ENCODE results near the gene HK3. TPM values are rescaled to one million over a fixed set of nuclear protein-coding genes. Genes with fewer than 3 reads are reported as not detected.
"Not testable (repeated sequence)": the region's sequence is repeated elsewhere in the genome, so short reads cannot be mapped to it uniquely, and the experiment has no call there.

HK3 gene
- total RNA-seq, 1 donor from 2014 or later, result 21.1 TPM

DNA sequence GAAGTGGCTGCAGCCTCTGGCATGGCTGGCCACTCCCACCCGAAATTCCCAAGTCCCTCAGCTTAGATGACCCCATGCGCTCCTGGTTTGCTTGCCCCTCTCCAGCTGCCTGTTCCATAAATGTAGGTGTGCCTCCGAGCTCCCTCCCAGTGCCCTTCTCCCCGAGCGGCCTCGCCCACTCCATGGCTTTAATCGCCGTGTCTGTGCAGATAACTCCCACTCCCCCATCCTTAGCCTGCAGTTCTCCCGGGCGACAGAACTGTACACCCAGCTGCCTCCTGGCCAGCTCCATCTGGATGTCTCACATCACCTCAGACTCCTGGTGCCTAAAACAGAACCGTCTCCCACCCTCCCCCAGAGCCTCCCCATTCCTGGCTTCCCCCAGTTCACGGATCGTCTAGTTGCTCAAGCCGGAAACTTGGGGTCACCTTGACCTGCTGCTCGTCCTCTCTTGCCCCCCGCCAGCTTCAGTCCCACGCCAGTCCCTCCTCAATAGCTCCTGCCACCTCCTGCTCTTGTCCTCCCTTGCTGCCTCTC is 24.1 kb downstream of the HK3 start:
- intact Hi-C loops (cut with DNase I), result loop anchor here (5.0 kb wide), 1 partner anchor 1018 kb away; no protein-coding TSS in a partner anchor
- ATAC-seq (no peak), DNase-seq (ENCODE audit: low spot score) (no peak)

DNA sequence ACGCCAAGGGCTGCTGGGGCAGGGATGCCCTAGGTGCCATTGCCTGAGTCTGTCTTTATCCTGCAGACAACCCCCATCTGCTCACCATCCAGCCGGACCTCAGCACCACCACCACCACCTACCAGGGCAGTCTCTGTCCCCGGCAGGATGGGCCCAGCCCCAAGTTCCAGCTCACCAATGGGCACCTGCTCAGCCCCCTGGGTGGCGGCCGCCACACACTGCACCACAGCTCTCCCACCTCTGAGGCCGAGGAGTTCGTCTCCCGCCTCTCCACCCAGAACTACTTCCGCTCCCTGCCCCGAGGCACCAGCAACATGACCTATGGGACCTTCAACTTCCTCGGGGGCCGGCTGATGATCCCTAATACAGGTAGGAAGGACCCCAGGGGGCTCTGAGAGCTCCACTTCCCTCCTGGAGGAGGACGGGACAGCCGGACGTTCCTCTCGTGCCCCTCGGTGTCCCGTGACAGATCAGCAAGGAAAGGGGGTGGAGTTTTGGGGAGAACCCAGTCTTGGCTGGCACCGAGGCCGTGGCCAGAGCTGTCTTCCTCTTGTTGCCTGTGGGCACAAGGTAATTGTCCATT is 24.9 kb downstream of the HK3 start:
- ATAC-seq (no peak), DNase-seq (ENCODE audit: low spot score) (no peak)
- intact Hi-C loops (cut with DNase I), result no loop called here

DNA sequence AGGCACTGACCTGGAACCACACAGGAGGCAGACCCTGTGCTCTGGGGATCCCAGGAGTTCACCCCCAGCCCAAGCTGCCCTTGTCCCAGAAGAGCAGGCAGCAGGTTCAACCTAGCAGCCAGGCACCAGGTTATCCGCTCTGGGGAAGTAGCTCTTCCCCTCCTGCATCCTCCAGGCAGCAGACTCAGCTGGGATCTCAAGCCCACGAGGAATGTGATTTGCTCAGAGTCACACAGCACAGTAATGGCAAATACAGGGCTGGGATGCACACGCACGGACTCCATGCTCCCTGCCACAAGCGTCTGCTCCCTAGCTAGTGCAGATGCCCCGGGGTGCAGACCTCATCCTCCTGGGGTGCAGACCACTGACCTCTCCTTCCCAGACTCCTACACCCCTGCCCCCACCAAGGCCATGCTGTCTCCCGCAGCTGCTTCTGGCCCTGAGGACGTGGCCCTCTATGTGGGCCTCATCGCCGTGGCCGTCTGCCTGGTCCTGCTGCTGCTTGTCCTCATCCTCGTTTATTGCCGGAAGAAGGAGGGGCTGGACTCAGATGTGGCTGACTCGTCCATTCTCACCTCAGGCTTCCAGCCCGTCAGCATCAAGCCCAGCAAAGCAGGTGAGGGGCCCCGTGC is 25.5 kb downstream of the HK3 start:
- intact Hi-C loops (cut with DNase I), result no loop called here
- ATAC-seq, result no peak

DNA sequence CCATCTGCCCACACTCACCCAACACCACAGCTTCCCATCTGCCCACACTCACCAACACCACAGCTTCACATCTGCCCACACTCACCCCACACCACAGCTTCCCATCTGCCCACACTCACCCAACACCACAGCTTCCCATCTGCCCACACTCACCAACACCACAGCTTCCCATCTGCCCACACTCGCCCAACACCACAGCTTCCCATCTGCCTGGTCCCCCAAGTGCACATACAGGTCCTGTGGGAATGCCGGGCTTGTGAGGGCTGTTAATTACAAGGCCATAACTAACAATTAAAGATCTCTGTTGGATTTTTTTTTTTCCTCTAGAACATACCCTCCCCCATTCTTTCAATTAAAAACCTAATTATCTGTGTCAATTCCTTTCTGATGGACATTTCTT is 26.1 kb downstream of the HK3 start:
- intact Hi-C loops (cut with DNase I); DNase-seq (ENCODE audit: low spot score); ATAC-seq: not testable (repeated sequence)

More for the DNA sequence above, 25.5 kb downstream of the HK3 start:
- DNase-seq (ENCODE audit: low spot score), result no peak

DNA sequence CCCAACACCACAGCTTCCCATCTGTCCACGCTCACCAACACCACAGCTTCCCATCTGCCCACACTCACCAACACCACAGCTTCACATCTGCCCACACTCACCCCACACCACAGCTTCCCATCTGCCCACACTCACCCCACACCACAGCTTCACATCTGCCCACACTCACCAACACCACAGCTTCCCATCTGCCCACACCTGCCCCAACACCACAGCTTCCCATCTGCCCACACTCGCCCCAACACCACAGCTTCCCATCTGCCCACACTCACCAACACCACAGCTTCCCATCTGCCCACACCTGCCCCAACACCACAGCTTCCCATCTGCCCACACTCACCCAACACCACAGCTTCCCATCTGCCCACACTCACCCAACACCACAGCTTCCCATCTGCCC is 26.6 kb downstream of the HK3 start:
- intact Hi-C loops (cut with DNase I); DNase-seq (ENCODE audit: low spot score); ATAC-seq: not testable (repeated sequence)

DNA sequence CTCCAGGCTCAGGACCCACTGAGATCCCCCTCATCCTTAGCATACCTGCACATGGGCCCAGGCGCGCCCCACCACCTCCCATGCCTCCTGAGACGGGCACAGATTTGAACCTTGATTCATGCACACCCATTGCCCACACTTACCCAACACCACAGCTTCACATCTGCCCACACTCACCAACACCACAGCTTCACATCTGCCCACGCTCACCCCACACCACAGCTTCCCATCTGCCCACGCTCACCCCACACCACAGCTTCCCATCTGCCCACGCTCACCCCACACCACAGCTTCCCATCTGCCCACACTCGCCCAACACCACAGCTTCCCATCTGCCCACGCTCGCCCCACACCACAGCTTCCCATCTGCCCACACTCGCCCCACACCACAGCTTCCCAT is 28.5 kb downstream of the HK3 start:
- DNase-seq (ENCODE audit: low spot score); ATAC-seq; intact Hi-C loops (cut with DNase I): not testable (repeated sequence)

DNA sequence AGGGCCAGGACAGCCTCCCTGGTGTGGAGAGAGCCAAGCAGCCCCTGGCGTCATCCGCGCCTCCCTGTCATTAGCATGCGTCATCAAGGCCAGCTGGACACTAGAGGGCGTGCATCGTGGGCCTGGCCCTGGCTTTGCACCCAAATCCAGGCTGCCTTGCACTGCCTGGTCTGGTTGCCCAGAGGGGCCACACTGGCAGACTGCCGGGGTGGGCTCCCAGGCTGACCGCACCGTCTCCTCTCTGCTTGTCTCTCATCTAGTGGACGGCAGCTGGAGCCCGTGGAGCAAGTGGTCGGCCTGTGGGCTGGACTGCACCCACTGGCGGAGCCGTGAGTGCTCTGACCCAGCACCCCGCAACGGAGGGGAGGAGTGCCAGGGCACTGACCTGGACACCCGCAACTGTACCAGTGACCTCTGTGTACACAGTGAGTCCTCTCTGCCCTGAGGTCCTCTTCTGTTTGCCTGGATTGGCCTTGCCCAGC is 29.0 kb downstream of the HK3 start:
- DNase-seq (ENCODE audit: low spot score), result no peak
- intact Hi-C loops (cut with DNase I), result no loop called here
- no peak for ATAC-seq

DNA sequence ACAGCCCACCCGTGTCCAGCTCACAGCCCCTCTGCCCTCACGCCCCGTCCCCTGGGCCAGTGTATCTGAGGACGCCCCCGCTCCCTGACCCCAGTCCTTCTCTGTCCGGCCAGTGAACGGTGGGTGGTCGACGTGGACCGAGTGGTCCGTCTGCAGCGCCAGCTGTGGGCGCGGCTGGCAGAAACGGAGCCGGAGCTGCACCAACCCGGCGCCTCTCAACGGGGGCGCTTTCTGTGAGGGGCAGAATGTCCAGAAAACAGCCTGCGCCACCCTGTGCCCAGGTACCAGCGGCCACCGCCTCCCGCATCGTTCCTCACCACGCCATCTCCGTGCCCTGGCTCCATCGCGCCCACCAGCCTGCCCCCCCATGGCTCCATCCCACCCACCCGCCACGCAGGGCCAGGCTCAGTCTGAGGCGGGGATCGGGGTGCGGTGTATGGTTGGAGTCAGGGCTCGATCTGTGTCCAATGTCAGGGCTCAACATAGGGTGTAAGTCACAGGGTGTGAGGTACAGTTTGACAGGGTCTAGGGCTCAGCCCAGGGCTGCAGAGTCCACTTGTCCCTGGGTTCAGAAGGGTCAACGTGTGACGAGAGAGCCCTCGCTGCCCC is 29.5 kb downstream of the HK3 start:
- intact Hi-C loops (cut with DNase I), result no loop called here
- no peak for ATAC-seq
- no peak for DNase-seq (ENCODE audit: low spot score)

DNA sequence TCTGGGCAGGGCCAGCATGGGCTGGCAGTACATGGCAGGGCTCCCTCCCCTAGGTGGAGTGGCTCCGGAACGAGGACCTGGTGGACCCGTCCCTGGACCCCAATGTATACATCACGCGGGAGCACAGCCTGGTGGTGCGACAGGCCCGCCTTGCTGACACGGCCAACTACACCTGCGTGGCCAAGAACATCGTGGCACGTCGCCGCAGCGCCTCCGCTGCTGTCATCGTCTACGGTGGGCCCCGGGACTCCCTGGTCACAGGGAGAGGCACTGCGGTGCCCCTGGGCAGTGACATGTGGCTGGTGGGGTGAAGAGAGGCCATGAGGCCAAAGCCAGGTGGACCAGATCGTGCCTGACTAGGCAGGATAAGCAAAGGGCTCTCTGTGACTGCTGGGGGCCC is 30.4 kb downstream of the HK3 start:
- ATAC-seq (no peak), DNase-seq (ENCODE audit: low spot score) (no peak)
- intact Hi-C loops (cut with DNase I), result no loop called here

DNA sequence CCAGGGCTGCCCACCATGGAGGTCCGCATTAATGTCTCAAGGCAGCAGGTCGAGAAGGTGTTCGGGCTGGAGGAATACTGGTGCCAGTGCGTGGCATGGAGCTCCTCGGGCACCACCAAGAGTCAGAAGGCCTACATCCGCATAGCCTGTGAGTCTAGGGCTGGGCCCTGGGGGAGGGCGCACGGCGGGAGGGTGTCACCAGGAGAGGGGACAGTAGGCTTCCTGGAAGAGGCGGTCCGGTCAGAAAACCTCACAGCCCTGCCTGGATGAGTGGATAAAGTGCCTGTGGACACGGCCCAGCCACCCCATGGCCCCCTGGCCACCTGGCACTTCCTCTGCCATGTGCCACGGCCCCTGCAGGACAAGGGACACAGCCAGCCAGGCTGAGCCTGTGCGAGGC is 31.0 kb downstream of the HK3 start:
- intact Hi-C loops (cut with DNase I), result no loop called here
- DNase-seq (ENCODE audit: low spot score), result no peak
- ATAC-seq, result no peak

DNA sequence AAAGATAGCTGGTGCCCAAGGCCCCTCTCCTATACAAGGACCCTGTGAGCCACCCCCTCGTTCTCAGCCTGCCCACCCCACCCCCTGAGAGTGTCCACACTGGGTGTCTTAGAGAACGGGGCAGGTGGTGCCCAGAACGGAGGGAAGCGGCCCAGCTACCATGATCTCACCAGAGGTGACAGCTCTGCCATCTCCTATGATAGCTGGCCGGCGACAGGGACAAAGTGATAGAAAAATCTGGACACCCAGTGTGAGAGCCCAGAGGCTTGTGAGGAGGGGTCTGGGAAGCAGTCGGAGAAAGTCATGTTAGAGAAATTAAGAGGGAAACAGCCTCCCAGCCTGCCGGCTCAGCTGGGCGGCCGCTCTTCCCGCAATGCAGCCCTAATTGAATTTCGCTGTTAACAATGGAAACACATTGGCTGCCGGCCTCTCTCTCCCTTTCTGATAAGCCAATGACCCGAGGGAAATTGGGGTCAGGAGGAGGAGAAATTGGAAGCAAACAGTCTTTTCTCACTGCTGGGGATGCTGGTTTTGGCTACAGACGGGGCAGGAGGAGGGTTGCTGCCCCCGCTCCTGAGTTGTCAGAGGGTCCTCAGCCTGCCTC is 32.3 kb downstream of the HK3 start:
- DNase-seq (ENCODE audit: low spot score) (no peak), ATAC-seq (no peak)
- intact Hi-C loops (cut with DNase I), result no loop called here

DNA sequence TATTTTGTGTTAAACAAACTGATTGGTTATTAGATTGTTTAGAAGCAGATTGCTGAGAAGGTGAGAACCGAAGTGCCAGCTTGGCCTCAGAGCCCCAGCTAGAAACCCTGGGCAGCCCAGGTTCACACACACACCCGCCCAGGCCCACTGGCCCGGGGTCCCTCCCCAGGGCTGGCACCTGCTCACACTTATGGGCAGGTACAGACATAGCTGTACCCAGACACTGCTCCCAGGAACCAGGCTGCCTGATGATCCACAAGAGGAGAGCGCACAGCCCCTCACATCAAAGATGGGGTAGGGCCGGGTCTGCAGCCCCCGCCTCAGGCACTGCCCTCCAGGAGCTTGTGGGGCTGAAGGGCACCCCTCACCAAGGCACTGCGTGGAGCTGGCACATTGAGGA is 33.2 kb downstream of the HK3 start:
- DNase-seq (ENCODE audit: low spot score) (no peak), ATAC-seq (no peak)
- intact Hi-C loops (cut with DNase I), result no loop called here

DNA sequence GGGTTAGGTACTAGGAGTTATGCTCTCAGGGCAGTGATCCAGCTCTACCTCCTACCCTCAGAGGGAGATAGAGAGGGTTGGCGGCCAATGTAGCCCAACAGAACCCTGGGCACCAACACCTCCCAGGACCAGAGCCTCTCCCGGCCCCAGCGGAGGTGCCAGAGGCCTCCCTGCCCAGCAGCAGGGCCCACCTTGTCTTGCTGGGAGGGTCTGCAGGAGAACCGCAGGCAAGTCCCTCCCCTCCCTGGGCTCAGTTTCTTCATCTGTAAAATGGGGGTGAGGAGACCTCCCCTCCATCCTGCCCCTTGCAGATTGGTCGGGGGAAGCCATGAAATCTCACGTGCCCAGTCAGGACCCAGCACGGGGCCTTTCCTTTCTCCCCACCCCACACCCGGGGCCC is 34.4 kb downstream of the HK3 start:
- intact Hi-C loops (cut with DNase I), result no loop called here
- ATAC-seq, result no peak
- DNase-seq (ENCODE audit: low spot score), result no peak

DNA sequence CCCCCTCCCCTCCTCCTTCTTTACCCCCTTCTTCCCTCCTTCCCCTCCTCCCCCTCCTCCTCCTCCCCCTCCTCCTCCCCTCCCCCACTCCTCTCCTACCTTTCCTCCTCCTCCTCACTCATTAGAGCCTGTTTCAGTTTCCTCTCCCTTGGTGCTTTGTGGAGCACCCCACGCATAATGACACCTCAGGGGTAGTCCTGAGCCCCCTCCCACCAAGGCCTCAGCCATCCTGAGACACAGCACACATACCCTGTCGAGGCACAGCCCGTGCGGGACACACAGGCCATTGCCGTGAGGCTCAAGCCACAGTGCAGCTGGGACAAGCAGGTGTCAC is 35.4 kb downstream of the HK3 start:
- intact Hi-C loops (cut with DNase I), result no loop called here
- ATAC-seq (no peak), DNase-seq (ENCODE audit: low spot score) (no peak)

DNA sequence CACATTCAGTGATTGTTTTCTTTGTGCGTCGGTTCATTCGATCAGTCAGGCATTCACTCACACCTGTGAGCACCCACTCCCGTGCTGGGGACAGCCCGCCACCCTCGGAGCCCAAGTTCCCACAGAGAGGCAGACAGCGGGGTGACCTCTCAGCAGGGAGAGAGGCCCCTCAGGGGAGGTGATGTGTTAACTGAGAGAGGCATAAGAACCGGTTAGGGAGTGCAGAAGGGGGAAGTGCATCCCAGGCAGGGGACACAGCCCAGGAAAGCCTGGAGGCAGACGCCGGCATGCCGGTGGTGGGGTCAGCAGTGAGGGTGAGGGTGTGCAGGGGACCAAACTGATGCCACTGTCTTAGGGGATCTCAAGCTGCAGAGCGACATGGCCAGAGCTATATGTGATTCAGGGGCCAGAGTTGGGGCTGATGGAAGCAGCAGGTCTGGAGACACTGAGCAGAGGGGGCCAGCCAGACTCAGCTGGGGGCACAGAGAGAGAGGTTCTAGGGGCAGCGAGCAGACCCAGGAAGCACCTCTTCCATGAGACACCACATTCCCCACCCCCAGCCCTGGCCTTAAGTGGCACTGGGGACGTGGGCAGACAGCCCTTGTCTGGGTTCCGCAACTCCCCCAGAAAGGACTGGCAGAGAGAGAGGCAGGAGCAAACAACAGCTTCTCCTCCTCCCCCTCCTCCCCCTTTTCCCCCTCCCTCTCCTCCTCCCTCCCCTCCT is 35.9 kb downstream of the HK3 start:
- intact Hi-C loops (cut with DNase I), result no loop called here
- ATAC-seq, result no peak
- DNase-seq (ENCODE audit: low spot score), result no peak

DNA sequence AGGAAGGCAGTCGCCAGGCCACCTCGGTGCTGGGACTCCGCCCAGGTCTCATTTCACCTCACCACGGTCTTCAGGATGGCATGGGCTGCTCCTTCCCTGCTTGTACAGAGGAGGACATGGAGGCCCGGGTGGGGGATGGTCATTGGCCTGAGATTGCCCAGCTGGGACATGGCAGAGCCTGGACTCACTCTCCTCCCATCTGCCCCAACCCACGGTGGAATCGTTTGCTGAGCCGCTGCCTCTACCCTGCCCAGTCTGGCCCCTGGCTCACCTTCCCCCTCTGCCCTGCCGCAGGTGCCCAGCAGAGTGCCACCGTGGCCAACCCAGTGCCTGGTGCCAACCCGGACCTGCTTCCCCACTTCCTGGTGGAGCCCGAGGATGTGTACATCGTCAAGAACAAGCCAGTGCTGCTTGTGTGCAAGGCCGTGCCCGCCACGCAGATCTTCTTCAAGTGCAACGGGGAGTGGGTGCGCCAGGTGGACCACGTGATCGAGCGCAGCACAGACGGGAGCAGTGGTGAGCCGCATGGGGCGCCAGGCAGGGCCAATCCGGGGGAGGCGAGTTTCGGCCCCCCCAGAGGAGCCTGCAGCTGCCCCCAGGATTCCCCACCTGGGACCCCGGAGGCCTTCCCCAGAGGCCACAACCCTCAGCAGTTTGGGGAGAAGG is 36.7 kb downstream of the HK3 start:
- intact Hi-C loops (cut with DNase I), result no loop called here
- DNase-seq (ENCODE audit: low spot score) (no peak), ATAC-seq (no peak)

DNA sequence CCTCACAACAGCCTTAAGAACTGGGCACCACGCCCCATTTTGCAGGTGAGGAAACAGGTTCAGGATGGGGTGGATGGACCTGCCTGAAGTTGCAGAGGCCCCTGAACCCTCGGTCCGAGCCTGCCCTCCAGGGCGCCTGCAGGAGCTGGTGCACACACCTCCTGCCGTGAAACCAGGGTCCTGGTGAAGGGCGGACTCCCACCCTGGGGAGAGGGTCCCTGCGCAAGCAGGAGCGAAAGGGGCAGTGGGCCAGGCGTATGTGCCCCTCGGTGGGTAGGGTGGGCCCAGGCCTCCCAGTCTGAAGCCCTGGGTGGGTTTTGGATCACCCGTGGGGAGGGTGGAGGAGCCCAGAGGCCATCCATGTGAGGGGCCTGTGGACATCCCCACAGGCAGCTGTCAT is 37.9 kb downstream of the HK3 start:
- intact Hi-C loops (cut with DNase I), result no loop called here
- ATAC-seq (no peak), DNase-seq (ENCODE audit: low spot score) (no peak)

DNA sequence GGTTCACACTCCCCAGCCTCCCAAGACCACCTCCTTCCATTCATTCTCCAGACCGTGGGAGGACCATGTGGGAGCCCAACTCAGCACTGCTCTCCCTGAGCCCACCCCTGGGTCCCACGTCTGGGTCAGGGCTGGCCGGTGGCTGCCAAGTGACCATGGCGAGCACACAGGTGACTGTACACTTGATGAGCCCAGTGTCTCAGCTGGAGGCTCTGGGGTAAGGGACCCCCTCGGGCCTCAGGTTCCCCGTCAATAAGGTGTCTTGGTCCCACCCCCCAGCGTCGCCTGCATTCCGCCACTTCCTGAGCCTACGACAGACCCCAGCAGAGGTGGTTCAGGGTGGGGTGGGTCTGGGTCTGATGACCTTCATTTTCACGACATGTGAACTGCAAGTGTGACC is 38.8 kb downstream of the HK3 start:
- intact Hi-C loops (cut with DNase I), result no loop called here
- DNase-seq (ENCODE audit: low spot score) (no peak), ATAC-seq (no peak)

DNA sequence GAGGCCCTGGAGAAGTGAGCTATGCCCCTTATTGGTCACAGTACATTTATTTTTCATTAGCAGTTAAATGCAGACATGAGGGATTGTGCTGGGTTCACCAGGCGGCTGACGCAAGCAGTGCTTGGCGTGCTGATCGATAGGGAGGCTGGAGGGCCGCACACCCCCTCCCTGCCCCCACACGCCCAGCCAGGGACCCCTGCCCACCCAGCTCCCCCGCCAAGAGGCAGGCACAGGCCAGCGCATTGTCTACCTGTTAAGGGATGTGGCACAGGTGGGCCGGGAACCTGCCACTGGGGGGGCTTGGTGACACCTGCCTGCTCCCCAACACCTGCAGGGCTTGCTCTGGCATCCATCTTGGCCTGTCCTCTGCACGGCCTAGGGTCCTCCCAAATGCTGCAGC is 39.2 kb downstream of the HK3 start:
- no peak for ATAC-seq
- no peak for DNase-seq (ENCODE audit: low spot score)
- intact Hi-C loops (cut with DNase I), result no loop called here

Measured in sciatic nerve (tissue), 2 donors.